GM18951 (cell line): ENCODE measurements around the gene PBX4.

Experiments
- POLR2A ChIP-seq: IDR thresholded peaks from 4 replicates; pipeline ENCODE4 v1.6.1; 2011; ENCODE audit warnings: mild to moderate bottlenecking; ENCODE audit not compliant: insufficient read length, insufficient read depth; ENCODE audit errors: extremely low read depth
- in situ Hi-C: fragments of 300-500 bp; cut with MboI; formaldehyde crosslinking; loops from one replicate; pipeline ENCODE4 v1.12.0; 2022; ENCODE audit warnings: low sequenced_read_pairs, mixed read lengths, inconsistent platforms; ENCODE audit not compliant: unreplicated experiment

The PBX4 gene

GRCh38 chr19:19642506-19643157 is 24.1 kb upstream of the PBX4 start:
- no peak for TF ChIP-seq POLR2A
- in situ Hi-C loops = loop anchor here (5.0 to 25.0 kb wide), 2 partner anchors 110 to 280 kb away; no protein-coding TSS in a partner anchor

GRCh38 chr19:19637523-19638251 is 19.2 kb upstream of the PBX4 start:
- in situ Hi-C loops = loop anchor here (25.0 kb wide), 1 partner anchor 275 kb away; no protein-coding TSS in a partner anchor
- no peak for TF ChIP-seq POLR2A

- no peak for TF ChIP-seq POLR2A
- in situ Hi-C loops = loop anchor here (25.0 kb wide), 1 partner anchor 275 kb away; no protein-coding TSS in a partner anchor
These were observed 18.7 kb upstream of the PBX4 start for GRCh38 chr19:19637186-19637522.

- in situ Hi-C loops = loop anchor here (25.0 kb wide), 1 partner anchor 274 kb away; no protein-coding TSS in a partner anchor
- TF ChIP-seq POLR2A = no peak
These were observed 18.2 kb upstream of the PBX4 start for GRCh38 chr19:19636573-19637185.

GRCh38 chr19:19635313-19635702 is 16.8 kb upstream of the PBX4 start:
- no peak for TF ChIP-seq POLR2A
- in situ Hi-C loops = loop anchor here (25.0 kb wide), 1 partner anchor 273 kb away; no protein-coding TSS in a partner anchor

GRCh38 chr19:19634516-19635312 is 16.2 kb upstream of the PBX4 start:
- no peak for TF ChIP-seq POLR2A
- in situ Hi-C loops = loop anchor here (25.0 kb wide), 1 partner anchor 272 kb away; no protein-coding TSS in a partner anchor

- in situ Hi-C loops = loop anchor here (25.0 kb wide), 1 partner anchor 272 kb away; no protein-coding TSS in a partner anchor
- no peak for TF ChIP-seq POLR2A
These were observed 15.4 kb upstream of the PBX4 start for GRCh38 chr19:19633711-19634515.

- TF ChIP-seq POLR2A = no peak
- in situ Hi-C loops = loop anchor here (25.0 kb wide), 1 partner anchor 270 kb away; no protein-coding TSS in a partner anchor
These were observed 14.2 kb upstream of the PBX4 start for GRCh38 chr19:19632661-19633060.

GRCh38 chr19:19631346-19631745 is 12.9 kb upstream of the PBX4 start:
- TF ChIP-seq POLR2A = no peak
- in situ Hi-C loops = loop anchor here (25.0 kb wide), 1 partner anchor 269 kb away; no protein-coding TSS in a partner anchor

- no peak for TF ChIP-seq POLR2A
- in situ Hi-C loops = loop anchor here (25.0 kb wide), 1 partner anchor 268 kb away; no protein-coding TSS in a partner anchor
These were observed 11.9 kb upstream of the PBX4 start for GRCh38 chr19:19630426-19630825.

GRCh38 chr19:19630062-19630414 is 11.6 kb upstream of the PBX4 start:
- no peak for TF ChIP-seq POLR2A
- in situ Hi-C loops = loop anchor here (25.0 kb wide), 1 partner anchor 268 kb away; no protein-coding TSS in a partner anchor

- no peak for TF ChIP-seq POLR2A
- in situ Hi-C loops = loop anchor here (25.0 kb wide), 1 partner anchor 266 kb away; no protein-coding TSS in a partner anchor
These were observed 10.1 kb upstream of the PBX4 start for GRCh38 chr19:19628501-19629134.
